CD4-positive, alpha-beta T cell treated with Interferon gamma for 1 hour (primary cell): Measurements from ENCODE around the gene TMC4.
"Not testable (repeated sequence)": the region's sequence is repeated elsewhere in the genome, so short reads cannot be mapped to it uniquely, and the experiment has no call there.

Source experiments
- DNase-seq: peaks from one replicate; pipeline ENCODE4 v3.0.0-alpha.2; 2020

Gene TMC4

GRCh38 chr19:54172471-54173358 is at the start of gene TMC4:
Gene TMC4 (minus strand): TSS chr19:54173160. CDS start chr19:54173117, 43 bp downstream.
- no peak for DNase-seq

- not testable (repeated sequence) for DNase-seq
Measured at GRCh38 chr19:54221947-54222346, 49.0 kb upstream of the TMC4 start.

- not testable (repeated sequence) for DNase-seq
Measured at GRCh38 chr19:54219702-54220101, 46.7 kb upstream of the TMC4 start.

- no peak for DNase-seq
Measured at GRCh38 chr19:54218960-54219661, 46.2 kb upstream of the TMC4 start.

- DNase-seq = no peak
Measured at GRCh38 chr19:54218259-54218658, 45.3 kb upstream of the TMC4 start.

- not testable (repeated sequence) for DNase-seq
Measured at GRCh38 chr19:54217517-54218247, 44.7 kb upstream of the TMC4 start.

- DNase-seq = no peak
Measured at GRCh38 chr19:54216869-54217268, 43.9 kb upstream of the TMC4 start.

- DNase-seq = not testable (repeated sequence)
Measured at GRCh38 chr19:54214734-54215133, 41.8 kb upstream of the TMC4 start.

- DNase-seq = not testable (repeated sequence)
Measured at GRCh38 chr19:54214217-54214616, 41.3 kb upstream of the TMC4 start.

- DNase-seq = no peak
Measured at GRCh38 chr19:54211235-54211634, 38.3 kb upstream of the TMC4 start.

- DNase-seq = peak; percentile 66
Measured at GRCh38 chr19:54209811-54210494, 37.0 kb upstream of the TMC4 start.

GRCh38 chr19:54209058-54209810 is 36.3 kb upstream of the TMC4 start:
- no peak for DNase-seq

- DNase-seq = no peak
Measured at GRCh38 chr19:54208784-54209057, 35.8 kb upstream of the TMC4 start.

GRCh38 chr19:54207983-54208783 is 35.2 kb upstream of the TMC4 start:
- DNase-seq = peak; percentile 88

GRCh38 chr19:54207676-54207982 is 34.7 kb upstream of the TMC4 start:
- DNase-seq = no peak

GRCh38 chr19:54207193-54207592 is 34.2 kb upstream of the TMC4 start:
- DNase-seq = peak; percentile 20

GRCh38 chr19:54206831-54207177 is 33.8 kb upstream of the TMC4 start:
- no peak for DNase-seq

- DNase-seq = peak; percentile 13
Measured at GRCh38 chr19:54206030-54206830, 33.3 kb upstream of the TMC4 start.

- no peak for DNase-seq
Measured at GRCh38 chr19:54204767-54205468, 32.0 kb upstream of the TMC4 start.

GRCh38 chr19:54203151-54203611 is 30.2 kb upstream of the TMC4 start:
- no peak for DNase-seq
